ENCODE measurements around the gene DISC1. TPM values are rescaled to one million over a fixed set of nuclear protein-coding genes. Genes with fewer than 3 reads are reported as not detected.

Gene DISC1
- total RNA-seq, 1 donor from 2014 or later: 9.5 TPM

- H3K27me3 ChIP-seq: no peaks in the 10 kb centered on the region
- H3K4me1 ChIP-seq: peaks cover 15% of the 10 kb centered on the region
- no peak overlapping the region for H3K4me3 ChIP-seq
- ATAC-seq: no peak
- H3K9me3 ChIP-seq: no peaks in the 10 kb centered on the region
- no peaks in the 10 kb centered on the region for H3K36me3 ChIP-seq
- H3K27ac ChIP-seq: no peak overlapping the region
- TF ChIP-seq, protein P1, sequence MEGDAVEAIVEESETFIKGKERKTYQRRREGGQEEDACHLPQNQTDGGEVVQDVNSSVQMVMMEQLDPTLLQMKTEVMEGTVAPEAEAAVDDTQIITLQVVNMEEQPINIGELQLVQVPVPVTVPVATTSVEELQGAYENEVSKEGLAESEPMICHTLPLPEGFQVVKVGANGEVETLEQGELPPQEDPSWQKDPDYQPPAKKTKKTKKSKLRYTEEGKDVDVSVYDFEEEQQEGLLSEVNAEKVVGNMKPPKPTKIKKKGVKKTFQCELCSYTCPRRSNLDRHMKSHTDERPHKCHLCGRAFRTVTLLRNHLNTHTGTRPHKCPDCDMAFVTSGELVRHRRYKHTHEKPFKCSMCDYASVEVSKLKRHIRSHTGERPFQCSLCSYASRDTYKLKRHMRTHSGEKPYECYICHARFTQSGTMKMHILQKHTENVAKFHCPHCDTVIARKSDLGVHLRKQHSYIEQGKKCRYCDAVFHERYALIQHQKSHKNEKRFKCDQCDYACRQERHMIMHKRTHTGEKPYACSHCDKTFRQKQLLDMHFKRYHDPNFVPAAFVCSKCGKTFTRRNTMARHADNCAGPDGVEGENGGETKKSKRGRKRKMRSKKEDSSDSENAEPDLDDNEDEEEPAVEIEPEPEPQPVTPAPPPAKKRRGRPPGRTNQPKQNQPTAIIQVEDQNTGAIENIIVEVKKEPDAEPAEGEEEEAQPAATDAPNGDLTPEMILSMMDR (IDR thresholded peaks at IDR 0.05): no peak
- DNase-seq: no peak
- intact Hi-C loops (cut with DNase I): loop anchor here (5.0 kb wide), 1 partner anchor 245 kb away; no protein-coding TSS in a partner anchor
Observed at GRCh38 chr1:231601824-231602672, 24.5 kb upstream of the DISC1 start.

DNA sequence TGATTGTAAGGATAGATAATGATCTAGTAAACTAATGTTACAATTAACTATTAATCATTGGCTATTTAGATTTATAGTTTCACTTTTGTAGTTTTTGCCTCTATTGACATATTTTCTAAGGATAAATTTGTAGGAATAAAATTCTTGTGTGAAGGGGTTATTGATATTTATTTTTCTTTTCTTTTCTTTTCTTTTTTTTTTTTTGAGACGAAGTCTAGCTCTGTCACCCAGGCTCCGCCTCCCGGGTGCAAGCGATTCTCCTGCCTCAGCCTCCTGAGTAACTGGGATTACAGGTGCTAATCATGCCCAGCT, 24.0 kb upstream of the DISC1 start:
- Histone ChIP-seq H3K9me3 (no peaks in the 10 kb centered on the region), H3K27ac (no peak overlapping the region), H3K36me3 (no peaks in the 10 kb centered on the region), H3K4me1 (peaks cover 15% of the 10 kb centered on the region), H3K4me3 (no peak overlapping the region), H3K27me3 (no peaks in the 10 kb centered on the region)
- ATAC-seq: no peak
- DNase-seq: no peak
- intact Hi-C loops (cut with DNase I): loop anchor here (5.0 kb wide), 1 partner anchor 245 kb away; no protein-coding TSS in a partner anchor
- TF ChIP-seq, protein P1 (IDR thresholded peaks at IDR 0.05): no peak

- Histone ChIP-seq H3K27ac (no peak overlapping the region), H3K4me1 (peaks cover 15% of the 10 kb centered on the region), H3K4me3 (peak overlapping the region; percentile 51), H3K36me3 (no peaks in the 10 kb centered on the region), H3K9me3 (no peaks in the 10 kb centered on the region), H3K27me3 (no peaks in the 10 kb centered on the region)
- intact Hi-C loops (cut with DNase I): loop anchor here (5.0 kb wide), 1 partner anchor 246 kb away; no protein-coding TSS in a partner anchor
- DNase-seq (no peak), ATAC-seq (peak; percentile 77)
- TF ChIP-seq, protein P1 (IDR thresholded peaks at IDR 0.05): peak; percentile 86
Observed at GRCh38 chr1:231603598-231604275, 22.9 kb upstream of the DISC1 start.

- DNase-seq (no peak), ATAC-seq (no peak)
- Histone ChIP-seq H3K27me3 (no peaks in the 10 kb centered on the region), H3K4me3 (no peak overlapping the region), H3K4me1 (peaks cover 15% of the 10 kb centered on the region), H3K36me3 (no peaks in the 10 kb centered on the region), H3K9me3 (no peaks in the 10 kb centered on the region), H3K27ac (no peak overlapping the region)
- TF ChIP-seq, protein P1 (IDR thresholded peaks at IDR 0.05): no peak
- intact Hi-C loops (cut with DNase I): loop anchor here (5.0 kb wide), 1 partner anchor 247 kb away; no protein-coding TSS in a partner anchor
Observed at GRCh38 chr1:231604276-231604621, 22.3 kb upstream of the DISC1 start.

- H3K4me1 ChIP-seq: peaks cover 15% of the 10 kb centered on the region
- no peaks in the 10 kb centered on the region for H3K9me3 ChIP-seq
- intact Hi-C loops (cut with DNase I): no loop called here
- H3K27me3 ChIP-seq: no peaks in the 10 kb centered on the region
- H3K27ac ChIP-seq: no peak overlapping the region
- TF ChIP-seq, protein P1 (IDR thresholded peaks at IDR 0.05): no peak
- no peaks in the 10 kb centered on the region for H3K36me3 ChIP-seq
- no peak overlapping the region for H3K4me3 ChIP-seq
- ATAC-seq (no peak), DNase-seq (no peak)
Observed at GRCh38 chr1:231605149-231606100, 21.2 kb upstream of the DISC1 start.
